HCT116 (cell line): ENCODE data around the gene RAVER2.

Experiments used
- ATF3 ChIP-seq: IDR thresholded peaks from 2 replicates; pipeline ENCODE4 v1.6.1; 2012
- EGR1 ChIP-seq: IDR thresholded peaks from 2 replicates; pipeline ENCODE4 v1.6.1; 2012; ENCODE audit warnings: low read depth
- EZH2 ChIP-seq: fragments of 200-600 bp; sonication (generic); IDR thresholded peaks from 2 replicates; pipeline ENCODE4 v1.6.1; 2017; ENCODE audit warnings: antibody characterized with exemption, mixed run types
- MAX ChIP-seq: IDR thresholded peaks from 2 replicates; pipeline ENCODE4 v1.6.1; 2012
- POLR2A ChIP-seq: IDR thresholded peaks from 2 replicates; pipeline ENCODE4 v1.7.0; 2011; ENCODE audit warnings: borderline replicate concordance; ENCODE audit not compliant: insufficient read depth, insufficient read length; ENCODE audit errors: extremely low read depth
- POLR2AphosphoS5 ChIP-seq: IDR thresholded peaks from 2 replicates; pipeline ENCODE4 v1.6.1; 2011; ENCODE audit warnings: mild to moderate bottlenecking, low read depth, low read length, moderate library complexity
- RAD21 ChIP-seq: IDR thresholded peaks from 2 replicates; pipeline ENCODE4 v1.6.1; 2012; ENCODE audit warnings: low read depth, mild to moderate bottlenecking
- TCF7L2 ChIP-seq: IDR thresholded peaks from 2 replicates; pipeline ENCODE4 v1.7.0; 2011; ENCODE audit warnings: borderline replicate concordance, inconsistent platforms; ENCODE audit not compliant: insufficient read depth, insufficient read length; ENCODE audit errors: extremely low read depth
- YY1 ChIP-seq: IDR thresholded peaks from 2 replicates; pipeline ENCODE4 v1.6.1; 2011; ENCODE audit warnings: low read length, low read depth, moderate library complexity, mild to moderate bottlenecking; ENCODE audit not compliant: insufficient replicate concordance; ENCODE audit errors: extremely low read depth
- ZNF274 ChIP-seq: fragments of 200-500 bp; sonication (Bioruptor generic); IDR thresholded peaks from 2 replicates; pipeline ENCODE4 v1.6.1; 2014; ENCODE audit warnings: mild to moderate bottlenecking, low read depth, low read length, inconsistent platforms
- TF ChIP-seq, protein P1 (sequence below), 3 experiments: fragments of 200-600 bp in 1 of 3; sonication (generic) in 1 of 3; IDR thresholded peaks in 2 of 3; conservative IDR thresholded peaks in 1 of 3; 2 replicates each; pipeline ENCODE4 v1.5.1; 2012 to 2017; ENCODE audit warnings: low read depth in 2 of 3, low read length in 2 of 3, antibody characterized with exemption in 1 of 3, borderline replicate concordance in 1 of 3, control low read depth in 1 of 3, mild to moderate bottlenecking in 1 of 3, mixed read lengths in 1 of 3, mixed run types in 1 of 3, moderate library complexity in 1 of 3; ENCODE audit not compliant: insufficient read depth in 1 of 3
- TF ChIP-seq, protein P2 (sequence below): IDR thresholded peaks from 2 replicates; pipeline ENCODE4 v1.6.1; 2012; ENCODE audit warnings: low read depth

- no peak for TF ChIP-seq POLR2AphosphoS5
- no peak for TF ChIP-seq EGR1
- TF ChIP-seq, protein P1, sequence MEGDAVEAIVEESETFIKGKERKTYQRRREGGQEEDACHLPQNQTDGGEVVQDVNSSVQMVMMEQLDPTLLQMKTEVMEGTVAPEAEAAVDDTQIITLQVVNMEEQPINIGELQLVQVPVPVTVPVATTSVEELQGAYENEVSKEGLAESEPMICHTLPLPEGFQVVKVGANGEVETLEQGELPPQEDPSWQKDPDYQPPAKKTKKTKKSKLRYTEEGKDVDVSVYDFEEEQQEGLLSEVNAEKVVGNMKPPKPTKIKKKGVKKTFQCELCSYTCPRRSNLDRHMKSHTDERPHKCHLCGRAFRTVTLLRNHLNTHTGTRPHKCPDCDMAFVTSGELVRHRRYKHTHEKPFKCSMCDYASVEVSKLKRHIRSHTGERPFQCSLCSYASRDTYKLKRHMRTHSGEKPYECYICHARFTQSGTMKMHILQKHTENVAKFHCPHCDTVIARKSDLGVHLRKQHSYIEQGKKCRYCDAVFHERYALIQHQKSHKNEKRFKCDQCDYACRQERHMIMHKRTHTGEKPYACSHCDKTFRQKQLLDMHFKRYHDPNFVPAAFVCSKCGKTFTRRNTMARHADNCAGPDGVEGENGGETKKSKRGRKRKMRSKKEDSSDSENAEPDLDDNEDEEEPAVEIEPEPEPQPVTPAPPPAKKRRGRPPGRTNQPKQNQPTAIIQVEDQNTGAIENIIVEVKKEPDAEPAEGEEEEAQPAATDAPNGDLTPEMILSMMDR (IDR thresholded peaks at IDR 0.05 in 2 of 3, conservative IDR thresholded peaks at IDR 0.05 in 1 of 3; ENCODE audit: borderline replicate concordance in 1 of 3, insufficient read depth in 1 of 3, low read depth in 2 of 3, low read length in 2 of 3), result no peak
- TF ChIP-seq ZNF274, result no peak
- no peak for TF ChIP-seq RAD21
- no peak for TF ChIP-seq POLR2A
- TF ChIP-seq YY1, result no peak
- TF ChIP-seq MAX, result no peak
- no peak for TF ChIP-seq EZH2
- TF ChIP-seq ATF3, result no peak
- no peak for TF ChIP-seq TCF7L2
- TF ChIP-seq, protein P2, sequence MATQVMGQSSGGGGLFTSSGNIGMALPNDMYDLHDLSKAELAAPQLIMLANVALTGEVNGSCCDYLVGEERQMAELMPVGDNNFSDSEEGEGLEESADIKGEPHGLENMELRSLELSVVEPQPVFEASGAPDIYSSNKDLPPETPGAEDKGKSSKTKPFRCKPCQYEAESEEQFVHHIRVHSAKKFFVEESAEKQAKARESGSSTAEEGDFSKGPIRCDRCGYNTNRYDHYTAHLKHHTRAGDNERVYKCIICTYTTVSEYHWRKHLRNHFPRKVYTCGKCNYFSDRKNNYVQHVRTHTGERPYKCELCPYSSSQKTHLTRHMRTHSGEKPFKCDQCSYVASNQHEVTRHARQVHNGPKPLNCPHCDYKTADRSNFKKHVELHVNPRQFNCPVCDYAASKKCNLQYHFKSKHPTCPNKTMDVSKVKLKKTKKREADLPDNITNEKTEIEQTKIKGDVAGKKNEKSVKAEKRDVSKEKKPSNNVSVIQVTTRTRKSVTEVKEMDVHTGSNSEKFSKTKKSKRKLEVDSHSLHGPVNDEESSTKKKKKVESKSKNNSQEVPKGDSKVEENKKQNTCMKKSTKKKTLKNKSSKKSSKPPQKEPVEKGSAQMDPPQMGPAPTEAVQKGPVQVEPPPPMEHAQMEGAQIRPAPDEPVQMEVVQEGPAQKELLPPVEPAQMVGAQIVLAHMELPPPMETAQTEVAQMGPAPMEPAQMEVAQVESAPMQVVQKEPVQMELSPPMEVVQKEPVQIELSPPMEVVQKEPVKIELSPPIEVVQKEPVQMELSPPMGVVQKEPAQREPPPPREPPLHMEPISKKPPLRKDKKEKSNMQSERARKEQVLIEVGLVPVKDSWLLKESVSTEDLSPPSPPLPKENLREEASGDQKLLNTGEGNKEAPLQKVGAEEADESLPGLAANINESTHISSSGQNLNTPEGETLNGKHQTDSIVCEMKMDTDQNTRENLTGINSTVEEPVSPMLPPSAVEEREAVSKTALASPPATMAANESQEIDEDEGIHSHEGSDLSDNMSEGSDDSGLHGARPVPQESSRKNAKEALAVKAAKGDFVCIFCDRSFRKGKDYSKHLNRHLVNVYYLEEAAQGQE, result no peak
Measured at GRCh38 chr1:64750875-64751274, 6.0 kb downstream of the RAVER2 start.
